Panc1 (cell line): ENCODE results near the gene HEBP2. TPM values are rescaled to one million over a fixed set of nuclear protein-coding genes. Genes with fewer than 3 reads are reported as not detected.

Experiments
- ATAC-seq: fragments of 200-7000 bp; cut with Tn5 transposase; 2 replicates; pipeline ENCODE4 v1.9.1; 2020; ENCODE audit warnings: mild to moderate bottlenecking, moderate library complexity
- BruUV-seq: library from RNA; stranded (reverse); fragments of 400-500 nt; replicated peaks from 2 replicates; lab custom pipeline; 2021; lab: Mats Ljungman, UMichigan
- CTCF ChIA-PET: fragments of 300-600 bp; sonication (Branson Sonifier 250); formaldehyde crosslinking; loops from one replicate; lab custom pipeline; 2022; ENCODE audit warnings: antibody characterized with exemption; lab: Charles Lee
- POLR2A ChIA-PET: fragments of 300-600 bp; sonication (Branson Sonifier 250); formaldehyde crosslinking; loops from one replicate; lab custom pipeline; 2022; ENCODE audit warnings: antibody characterized with exemption; lab: Charles Lee
- DNase-seq: peaks from one replicate; pipeline ENCODE4 v3.0.0-alpha.2; 2010; ENCODE audit warnings: low read depth, low spot score
- H3K27ac ChIP-seq: 2 replicates; pipeline ENCODE4 v1.5.1; 2011; ENCODE audit warnings: mild to moderate bottlenecking, low read length, inconsistent platforms
- H3K27me3 ChIP-seq: fragments of 200-500 bp; sonication (Bioruptor generic); 2 replicates; pipeline ENCODE4 v1.6.0; 2014; ENCODE audit warnings: low read length, inconsistent platforms; ENCODE audit not compliant: control insufficient read depth, insufficient read depth
- H3K36me3 ChIP-seq: fragments of 200-500 bp; sonication (Bioruptor generic); 2 replicates; pipeline ENCODE4 v1.5.1; 2014; ENCODE audit warnings: inconsistent platforms, mild to moderate bottlenecking, low read length, moderate library complexity; ENCODE audit not compliant: control insufficient read depth, insufficient read depth
- H3K4me1 ChIP-seq: 2 replicates; pipeline ENCODE4 v1.5.1; 2011; ENCODE audit warnings: inconsistent platforms, mild to moderate bottlenecking, low read length, moderate library complexity; ENCODE audit not compliant: control insufficient read depth, insufficient read depth
- H3K4me3 ChIP-seq, 2 experiments: 2 replicates each; pipeline ENCODE4 v1.5.1; 2011 to 2012; ENCODE audit warnings: low read depth in 2 of 2, low read length in 2 of 2, mild to moderate bottlenecking in 2 of 2, inconsistent platforms in 1 of 2, moderate library complexity in 1 of 2
- H3K9me3 ChIP-seq: fragments of 200-500 bp; sonication (Bioruptor generic); 2 replicates; pipeline ENCODE4 v1.5.1; 2014; ENCODE audit warnings: low read depth, mild to moderate bottlenecking, inconsistent platforms, low read length, moderate library complexity; ENCODE audit not compliant: control insufficient read depth, insufficient read depth
- CTCF ChIP-seq: fragments of 450-650 bp; IDR thresholded peaks from 2 replicates; pipeline ENCODE4 v1.5.1; 2017; ENCODE audit warnings: mild to moderate bottlenecking
- POLR2AphosphoS5 ChIP-seq: IDR thresholded peaks from 2 replicates; pipeline ENCODE4 v1.6.1; 2012; ENCODE audit warnings: mild to moderate bottlenecking, low read depth, low read length, moderate library complexity
- REST ChIP-seq, 2 experiments: IDR thresholded peaks; 2 replicates each; pipeline ENCODE4 v1.6.1; 2011 to 2012; ENCODE audit warnings: low read depth in 2 of 2, control low read depth in 1 of 2, low read length in 1 of 2, mild to moderate bottlenecking in 1 of 2, moderate library complexity in 1 of 2; ENCODE audit not compliant: insufficient read depth in 1 of 2
- SIN3A ChIP-seq: IDR thresholded peaks from 2 replicates; pipeline ENCODE4 v1.6.1; 2012; ENCODE audit warnings: low read depth, mild to moderate bottlenecking, low read length, moderate library complexity, borderline replicate concordance; ENCODE audit not compliant: insufficient read depth
- TCF7L2 ChIP-seq: IDR thresholded peaks from 2 replicates; pipeline ENCODE4 v1.6.1; 2011; ENCODE audit warnings: mild to moderate bottlenecking, low read depth, low read length, inconsistent platforms
- in situ Hi-C: cut with HindIII; loops from 2 replicates; pipeline ENCODE4 v1.10.0; 2016; ENCODE audit warnings: low sequenced_read_pairs, low pct_unique_long_range_greater_than_20kb
- intact Hi-C: fragments of 100-400 bp; cut with micrococcal nuclease; formaldehyde crosslinking; loops from one replicate; pipeline ENCODE4 v1.10.0; 2022; ENCODE audit not compliant: unreplicated experiment
- total RNA-seq: library from RNA; stranded (reverse); gene quantifications from one replicate; pipeline ENCODE4 v1.2.1, GENCODE V29; 2021; ENCODE audit not compliant: unreplicated experiment

The HEBP2 gene
- total RNA-seq, 1 experiment from 2014 or later = 48.1 TPM

GRCh38 chr6:138450445-138450844, 46.4 kb downstream of the HEBP2 start:
- Histone ChIP-seq H3K36me3 (no peaks in the 10 kb centered on the region; the same call in 1 of the 2 replicates), H3K4me3 (no peak overlapping the region), H3K4me1 (no peaks in the 10 kb centered on the region), H3K27me3 (no peaks in the 10 kb centered on the region), H3K9me3 (no peaks in the 10 kb centered on the region), H3K27ac (no peak overlapping the region)
- ChIA-PET POLR2A (no interaction called here), CTCF (no interaction called here)
- intact Hi-C loops (no loop called here), in situ Hi-C loops (no loop called here)
- TF ChIP-seq POLR2AphosphoS5 (no peak), TCF7L2 (no peak), CTCF (no peak), SIN3A (no peak), REST (IDR thresholded peaks at IDR 0.05; ENCODE audit: insufficient read depth in 1 of 2, low read depth in 2 of 2, low read length in 1 of 2) (no peak)
- no TSS peak for BruUV-seq
- DNase-seq (no peak), ATAC-seq (no peak)

- no peak overlapping the region for H3K27ac ChIP-seq
- H3K4me3 ChIP-seq = no peak overlapping the region
- H3K36me3 ChIP-seq = no peaks in the 10 kb centered on the region; the same call in 1 of the 2 replicates
- H3K4me1 ChIP-seq = no peaks in the 10 kb centered on the region
- ChIA-PET POLR2A (no interaction called here), CTCF (no interaction called here)
- no peaks in the 10 kb centered on the region for H3K27me3 ChIP-seq
- intact Hi-C loops = no loop called here
- TF ChIP-seq TCF7L2 = no peak
- no peak for TF ChIP-seq POLR2AphosphoS5
- TF ChIP-seq SIN3A = no peak
- TF ChIP-seq REST (IDR thresholded peaks at IDR 0.05; ENCODE audit: insufficient read depth in 1 of 2, low read depth in 2 of 2, low read length in 1 of 2) = no peak
- no peak for TF ChIP-seq CTCF
- ATAC-seq = no peak
- BruUV-seq = no TSS peak
- no peak for DNase-seq
- no peaks in the 10 kb centered on the region for H3K9me3 ChIP-seq
- in situ Hi-C loops = no loop called here
These were observed 47.0 kb downstream of the HEBP2 start for GRCh38 chr6:138451043-138451442.
